Measurements from ENCODE around the gene DNAJC27. TPM values are rescaled to one million over a fixed set of nuclear protein-coding genes. Genes with fewer than 3 reads are reported as not detected.

DNAJC27 gene
- polyA plus RNA-seq, 2 of the 4 experiments (the other 2 are of a cell fraction), result 2.6 to 7.8 TPM

DNA sequence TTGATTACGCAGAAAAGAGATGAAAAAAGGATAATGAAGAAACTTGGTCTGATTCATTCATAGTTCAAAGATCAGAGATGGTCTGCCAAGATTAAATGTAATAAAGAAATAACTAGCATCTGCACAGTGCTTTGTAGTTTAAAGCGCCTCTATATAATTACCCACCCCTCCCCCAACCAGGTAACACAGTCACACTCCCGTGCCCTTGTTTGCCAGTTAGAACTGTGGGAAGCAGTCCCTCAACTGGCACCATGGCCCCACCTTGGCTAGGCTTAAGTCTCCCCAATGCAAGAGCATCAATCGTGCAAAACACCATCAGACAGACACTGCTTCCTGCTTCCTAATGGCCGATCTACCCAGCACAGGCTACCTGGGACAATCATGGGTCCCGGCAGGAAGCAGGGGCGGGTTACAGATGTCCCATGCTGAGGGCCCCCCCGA, 63.3 kb downstream of the DNAJC27 start:
- ChIA-PET POLR2A (no interaction called here), CTCF (interaction anchor here (0.9 to 1.3 kb wide), 2 partner anchors 9 to 25 kb away, joined by 3 to 4 read pairs; no protein-coding TSS in a partner anchor)
- FAIRE-seq (no peak), ATAC-seq (no peak), DNase-seq (ENCODE audit: low read depth in 1 of 2, low spot score in 1 of 2) (no peak)
- Histone ChIP-seq H3K9me3 (peaks cover 6% of the 10 kb centered on the region; the same call in 2 of the 3 replicates), H3K4me1 (no peaks in the 10 kb centered on the region), H3K27ac (no peak overlapping the region), H3K4me3 (no peak overlapping the region), H3K4me2 (no peak overlapping the region)
- 82% methylated on average over 8 of the region's 8 CpGs for WGBS (ENCODE audit: missing lambda C conversion rate)
- TF ChIP-seq JUNB (IDR thresholded peaks at IDR 0.05) (no peak), FOSL2 (IDR thresholded peaks at IDR 0.05) (no peak), FOSL2 (CRISPR knock-in tag; IDR thresholded peaks at IDR 0.05) (no peak), CBX8 (IDR thresholded peaks at IDR 0.05) (no peak), KDM1A (IDR thresholded peaks at IDR 0.05; ENCODE audit: low read depth) (no peak), NPAS2 (CRISPR knock-in tag; IDR thresholded peaks at IDR 0.05; ENCODE audit: borderline replicate concordance) (no peak), MYC (IDR thresholded peaks at IDR 0.05; ENCODE audit: borderline replicate concordance, low read length) (no peak), EHMT2 (IDR thresholded peaks at IDR 0.05; ENCODE audit: low read depth) (no peak), FOXS1 (CRISPR knock-in tag; IDR thresholded peaks at IDR 0.05) (no peak), CBX2 (IDR thresholded peaks at IDR 0.05; ENCODE audit: borderline replicate concordance, low read depth) (no peak), NFE2L2 (conservative IDR thresholded peaks at IDR 0.05; ENCODE audit: low read length) (no peak), PHF8 (IDR thresholded peaks at IDR 0.05; ENCODE audit: borderline replicate concordance, low read depth) (no peak), ZNF302 (CRISPR knock-in tag; IDR thresholded peaks at IDR 0.05) (no peak), RNF2 (IDR thresholded peaks at IDR 0.05; ENCODE audit: borderline replicate concordance, low read depth) (no peak), FOSB (CRISPR knock-in tag; IDR thresholded peaks at IDR 0.05) (no peak)
- TF ChIP-seq, protein P1, sequence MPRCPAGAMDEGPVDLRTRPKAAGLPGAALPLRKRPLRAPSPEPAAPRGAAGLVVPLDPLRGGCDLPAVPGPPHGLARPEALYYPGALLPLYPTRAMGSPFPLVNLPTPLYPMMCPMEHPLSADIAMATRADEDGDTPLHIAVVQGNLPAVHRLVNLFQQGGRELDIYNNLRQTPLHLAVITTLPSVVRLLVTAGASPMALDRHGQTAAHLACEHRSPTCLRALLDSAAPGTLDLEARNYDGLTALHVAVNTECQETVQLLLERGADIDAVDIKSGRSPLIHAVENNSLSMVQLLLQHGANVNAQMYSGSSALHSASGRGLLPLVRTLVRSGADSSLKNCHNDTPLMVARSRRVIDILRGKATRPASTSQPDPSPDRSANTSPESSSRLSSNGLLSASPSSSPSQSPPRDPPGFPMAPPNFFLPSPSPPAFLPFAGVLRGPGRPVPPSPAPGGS (IDR thresholded peaks at IDR 0.05), result no peak
- TF ChIP-seq, protein P2, sequence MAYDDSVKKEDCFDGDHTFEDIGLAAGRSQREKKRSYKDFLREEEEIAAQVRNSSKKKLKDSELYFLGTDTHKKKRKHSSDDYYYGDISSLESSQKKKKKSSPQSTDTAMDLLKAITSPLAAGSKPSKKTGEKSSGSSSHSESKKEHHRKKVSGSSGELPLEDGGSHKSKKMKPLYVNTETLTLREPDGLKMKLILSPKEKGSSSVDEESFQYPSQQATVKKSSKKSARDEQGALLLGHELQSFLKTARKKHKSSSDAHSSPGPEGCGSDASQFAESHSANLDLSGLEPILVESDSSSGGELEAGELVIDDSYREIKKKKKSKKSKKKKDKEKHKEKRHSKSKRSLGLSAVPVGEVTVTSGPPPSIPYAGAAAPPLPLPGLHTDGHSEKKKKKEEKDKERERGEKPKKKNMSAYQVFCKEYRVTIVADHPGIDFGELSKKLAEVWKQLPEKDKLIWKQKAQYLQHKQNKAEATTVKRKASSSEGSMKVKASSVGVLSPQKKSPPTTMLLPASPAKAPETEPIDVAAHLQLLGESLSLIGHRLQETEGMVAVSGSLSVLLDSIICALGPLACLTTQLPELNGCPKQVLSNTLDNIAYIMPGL (CRISPR knock-in tag; IDR thresholded peaks at IDR 0.05; ENCODE audit: borderline replicate concordance), result no peak
- TF ChIP-seq, protein P3, sequence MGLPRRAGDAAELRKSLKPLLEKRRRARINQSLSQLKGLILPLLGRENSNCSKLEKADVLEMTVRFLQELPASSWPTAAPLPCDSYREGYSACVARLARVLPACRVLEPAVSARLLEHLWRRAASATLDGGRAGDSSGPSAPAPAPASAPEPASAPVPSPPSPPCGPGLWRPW (IDR thresholded peaks at IDR 0.05), result no peak
- TF ChIP-seq, protein P4, sequence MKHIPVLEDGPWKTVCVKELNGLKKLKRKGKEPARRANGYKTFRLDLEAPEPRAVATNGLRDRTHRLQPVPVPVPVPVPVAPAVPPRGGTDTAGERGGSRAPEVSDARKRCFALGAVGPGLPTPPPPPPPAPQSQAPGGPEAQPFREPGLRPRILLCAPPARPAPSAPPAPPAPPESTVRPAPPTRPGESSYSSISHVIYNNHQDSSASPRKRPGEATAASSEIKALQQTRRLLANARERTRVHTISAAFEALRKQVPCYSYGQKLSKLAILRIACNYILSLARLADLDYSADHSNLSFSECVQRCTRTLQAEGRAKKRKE (CRISPR knock-in tag; IDR thresholded peaks at IDR 0.05; ENCODE audit: low read depth), result no peak
- TF ChIP-seq, protein P5, sequence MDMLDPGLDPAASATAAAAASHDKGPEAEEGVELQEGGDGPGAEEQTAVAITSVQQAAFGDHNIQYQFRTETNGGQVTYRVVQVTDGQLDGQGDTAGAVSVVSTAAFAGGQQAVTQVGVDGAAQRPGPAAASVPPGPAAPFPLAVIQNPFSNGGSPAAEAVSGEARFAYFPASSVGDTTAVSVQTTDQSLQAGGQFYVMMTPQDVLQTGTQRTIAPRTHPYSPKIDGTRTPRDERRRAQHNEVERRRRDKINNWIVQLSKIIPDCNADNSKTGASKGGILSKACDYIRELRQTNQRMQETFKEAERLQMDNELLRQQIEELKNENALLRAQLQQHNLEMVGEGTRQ (IDR thresholded peaks at IDR 0.05), result no peak

DNA sequence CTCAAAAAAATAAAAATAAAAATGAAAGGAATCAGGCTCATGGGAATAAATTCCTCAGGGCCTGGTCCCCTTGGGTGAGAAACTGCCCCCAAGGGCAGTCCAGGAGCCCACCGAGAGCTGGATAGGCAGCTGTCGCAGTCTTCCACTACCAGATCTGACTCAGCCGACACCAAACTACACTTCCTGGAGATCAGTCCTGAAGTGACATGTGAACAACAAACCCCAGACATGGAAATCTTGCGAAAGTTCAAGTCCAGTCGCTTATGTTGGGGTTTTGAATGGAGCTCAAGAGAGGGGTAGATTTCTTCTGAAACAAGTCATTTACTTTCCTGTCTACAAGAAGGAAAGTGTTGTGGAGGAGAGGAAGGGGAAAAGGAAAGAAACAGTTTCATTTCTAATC, 64.6 kb downstream of the DNAJC27 start:
- WGBS (ENCODE audit: missing lambda C conversion rate), result 88% methylated on average over 5 of the region's 5 CpGs
- H3K9me3 ChIP-seq, result peaks cover 6% of the 10 kb centered on the region; the same call in 2 of the 3 replicates
- ChIA-PET POLR2A (no interaction called here), CTCF (interaction anchor here (0.8 kb wide), 1 partner anchor 50 kb away, joined by 4 read pairs; no protein-coding TSS in a partner anchor)
- no peaks in the 10 kb centered on the region for H3K4me1 ChIP-seq
- TF ChIP-seq EHF (CRISPR knock-in tag; IDR thresholded peaks at IDR 0.05) (no peak), KDM5A (IDR thresholded peaks at IDR 0.05) (no peak), ESRRA (IDR thresholded peaks at IDR 0.05; ENCODE audit: borderline replicate concordance, low read length) (no peak), HOXB13 (CRISPR knock-in tag; IDR thresholded peaks at IDR 0.05; ENCODE audit: low read depth) (no peak)
- TF ChIP-seq, protein P2 (CRISPR knock-in tag; IDR thresholded peaks at IDR 0.05; ENCODE audit: borderline replicate concordance), result no peak
- TF ChIP-seq, protein P6, sequence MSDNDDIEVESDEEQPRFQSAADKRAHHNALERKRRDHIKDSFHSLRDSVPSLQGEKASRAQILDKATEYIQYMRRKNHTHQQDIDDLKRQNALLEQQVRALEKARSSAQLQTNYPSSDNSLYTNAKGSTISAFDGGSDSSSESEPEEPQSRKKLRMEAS (IDR thresholded peaks at IDR 0.05), result no peak
- no peak overlapping the region for H3K27ac ChIP-seq
- FAIRE-seq (no peak), ATAC-seq (no peak), DNase-seq (ENCODE audit: low read depth in 1 of 2, low spot score in 1 of 2) (no peak)
- H3K4me2 ChIP-seq, result no peak overlapping the region
- no peak overlapping the region for H3K4me3 ChIP-seq

Measured in A549 (cell line).